NCI-H1694 treated with DMSO at 0.1 percent for 48 hours (cell line): ENCODE data around the gene GGA2.
"Not testable (repeated sequence)": the region's sequence is repeated elsewhere in the genome, so short reads cannot be mapped to it uniquely, and the experiment has no call there.

Source experiments
- DNase-seq: peaks from one replicate; lab custom pipeline; 2025; lab: John Stamatoyannopoulos, UW

GGA2 gene

DNA sequence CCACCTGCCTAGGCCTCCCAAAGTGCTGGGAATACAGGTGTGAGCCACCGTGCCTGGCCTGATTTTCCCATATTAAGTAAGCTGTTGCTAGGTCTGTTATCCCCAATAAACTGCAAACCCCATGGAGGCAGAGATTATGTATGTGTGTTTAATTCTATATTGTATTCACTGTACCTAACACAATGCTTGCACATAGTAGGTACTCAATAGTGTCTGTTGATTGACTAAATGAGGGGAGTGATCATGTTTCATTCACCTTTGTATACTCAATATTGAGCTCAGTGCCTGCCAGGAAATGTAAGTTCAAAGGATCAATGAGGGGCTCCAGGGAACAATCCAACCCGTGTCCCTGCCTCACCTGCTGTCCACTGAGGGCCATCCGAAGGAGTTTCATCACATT, 14.6 kb upstream of the GGA2 start:
- no peak for DNase-seq

- no peak for DNase-seq
Observed at GRCh38 chr16:23523876-23524385, 13.6 kb upstream of the GGA2 start.

GRCh38 chr16:23523321-23523720, 13.0 kb upstream of the GGA2 start:
- DNase-seq: no peak

- DNase-seq: no peak
Observed at GRCh38 chr16:23521965-23522364, 11.7 kb upstream of the GGA2 start.

- no peak for DNase-seq
Observed at GRCh38 chr16:23521037-23521743, 10.9 kb upstream of the GGA2 start.

DNA sequence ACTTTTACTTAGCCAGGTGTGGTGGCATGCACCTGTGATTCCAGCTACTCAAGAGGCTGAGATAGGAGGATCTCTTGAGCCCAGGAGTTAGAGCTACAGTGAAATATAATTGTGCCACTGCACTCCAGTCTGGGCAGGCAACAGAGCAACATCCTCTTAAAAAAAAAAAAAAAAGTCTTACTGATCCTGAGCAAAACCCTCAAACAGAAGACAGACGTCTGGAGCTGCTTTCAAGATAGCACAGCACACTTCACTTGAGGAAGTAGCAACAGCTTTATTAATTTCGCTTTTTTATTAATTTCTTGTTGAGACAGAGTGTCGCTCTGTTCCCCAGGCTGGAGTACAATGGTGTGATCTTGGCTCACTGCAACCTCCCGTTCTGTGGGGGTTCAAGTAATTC, 10.2 kb upstream of the GGA2 start:
- no peak for DNase-seq

GRCh38 chr16:23519282-23519681, 9.0 kb upstream of the GGA2 start:
- DNase-seq: no peak

GRCh38 chr16:23518435-23518891, 8.2 kb upstream of the GGA2 start:
- no peak for DNase-seq

GRCh38 chr16:23516366-23517137, 6.3 kb upstream of the GGA2 start:
- no peak for DNase-seq

DNA sequence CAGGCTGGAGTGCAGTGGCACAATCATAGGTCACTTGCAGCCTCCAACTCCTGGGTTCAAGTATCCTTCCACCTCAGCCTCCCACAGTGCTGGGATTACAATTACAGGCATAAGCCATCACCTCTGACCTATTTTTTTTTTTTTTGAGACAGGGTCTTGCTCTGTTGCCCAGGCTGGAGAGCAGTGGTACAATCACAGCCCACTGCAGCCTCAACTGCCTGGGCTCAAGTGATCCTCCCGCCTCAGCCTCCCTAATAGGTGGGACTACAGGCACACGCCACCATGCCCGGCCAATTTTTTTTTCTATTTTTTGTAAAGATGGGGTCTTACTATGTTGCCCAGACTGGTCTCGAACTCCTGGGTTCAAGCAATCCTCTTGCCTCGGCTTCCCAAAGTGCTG, 5.6 kb upstream of the GGA2 start:
- DNase-seq: no peak

DNA sequence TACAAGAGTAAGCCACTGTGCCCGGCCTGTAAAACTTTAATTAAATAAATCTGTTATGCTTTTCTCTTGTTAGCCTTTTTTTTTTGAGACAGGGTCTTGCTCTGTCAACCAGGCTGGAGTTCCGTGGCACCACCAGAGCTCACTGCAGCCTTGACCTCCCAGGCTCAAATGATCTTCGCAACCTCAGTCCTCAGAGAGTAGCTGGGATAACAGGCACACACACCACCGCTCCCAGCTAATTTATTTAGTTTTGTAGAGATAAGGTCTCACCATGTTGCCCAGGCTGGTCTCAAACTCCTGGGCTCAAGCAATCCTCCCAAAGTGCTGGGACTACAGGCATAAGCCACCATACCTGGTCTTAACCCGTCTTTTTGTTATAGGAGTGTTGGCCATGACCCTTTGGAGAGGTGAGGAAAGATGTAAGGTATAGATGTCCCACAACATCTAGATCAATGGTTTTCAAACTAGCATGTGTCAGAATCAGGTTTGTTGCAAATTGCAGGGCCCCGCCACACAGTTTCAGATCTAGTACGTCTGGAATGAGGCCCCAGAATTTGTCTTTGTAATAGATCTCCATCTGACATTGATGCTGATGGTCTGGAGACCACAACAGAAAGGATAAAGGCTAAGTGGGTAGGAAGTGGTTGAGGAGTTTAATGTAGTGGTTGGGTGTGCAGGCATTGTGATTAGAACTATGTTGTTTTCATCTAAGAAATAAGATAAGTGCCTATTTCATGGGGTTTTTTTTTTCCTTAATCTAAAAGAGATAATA, 4.3 kb upstream of the GGA2 start:
- no peak for DNase-seq

GRCh38 chr16:23512168-23512695, 1.9 kb upstream of the GGA2 start:
- no peak for DNase-seq

- no peak for DNase-seq
Observed at GRCh38 chr16:23511731-23512130, 1.4 kb upstream of the GGA2 start.

DNA sequence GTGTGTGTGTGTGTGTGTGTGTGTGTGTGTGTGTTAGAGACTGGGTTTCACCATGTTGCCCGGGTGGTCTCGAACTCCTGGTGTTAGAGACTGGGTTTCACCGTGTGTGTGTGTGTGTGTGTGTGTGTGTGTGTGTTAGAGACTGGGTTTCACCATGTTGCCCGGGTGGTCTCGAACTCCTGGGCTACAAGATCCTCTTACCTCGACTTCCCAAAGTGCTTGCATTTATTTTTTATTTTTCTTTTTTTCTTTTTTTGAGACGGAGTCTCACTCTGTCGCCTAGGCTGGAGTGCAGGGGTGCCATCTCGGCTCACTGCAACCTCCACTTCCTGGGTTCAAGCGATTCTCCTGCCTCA, 599 bp upstream of the GGA2 start:
- DNase-seq: not testable (repeated sequence)

- peak; percentile 3 for DNase-seq
Observed at GRCh38 chr16:23509782-23510163, 521 bp downstream of the GGA2 start.

DNA sequence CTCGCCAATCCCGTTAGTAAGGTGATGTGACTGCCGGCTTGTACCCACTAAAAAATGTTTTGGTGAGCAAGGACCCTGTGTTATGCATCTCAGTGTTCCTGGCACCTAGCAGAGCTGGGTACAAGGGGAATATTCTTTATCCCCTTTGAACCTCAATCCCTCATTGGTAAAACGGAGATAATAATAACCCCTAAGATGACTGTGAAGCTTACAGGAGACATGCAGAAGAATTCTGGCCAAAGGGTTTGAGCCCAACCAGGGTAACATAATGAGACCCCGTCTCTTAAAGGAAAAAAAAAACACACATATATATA, 896 bp downstream of the GGA2 start:
- no peak for DNase-seq

DNA sequence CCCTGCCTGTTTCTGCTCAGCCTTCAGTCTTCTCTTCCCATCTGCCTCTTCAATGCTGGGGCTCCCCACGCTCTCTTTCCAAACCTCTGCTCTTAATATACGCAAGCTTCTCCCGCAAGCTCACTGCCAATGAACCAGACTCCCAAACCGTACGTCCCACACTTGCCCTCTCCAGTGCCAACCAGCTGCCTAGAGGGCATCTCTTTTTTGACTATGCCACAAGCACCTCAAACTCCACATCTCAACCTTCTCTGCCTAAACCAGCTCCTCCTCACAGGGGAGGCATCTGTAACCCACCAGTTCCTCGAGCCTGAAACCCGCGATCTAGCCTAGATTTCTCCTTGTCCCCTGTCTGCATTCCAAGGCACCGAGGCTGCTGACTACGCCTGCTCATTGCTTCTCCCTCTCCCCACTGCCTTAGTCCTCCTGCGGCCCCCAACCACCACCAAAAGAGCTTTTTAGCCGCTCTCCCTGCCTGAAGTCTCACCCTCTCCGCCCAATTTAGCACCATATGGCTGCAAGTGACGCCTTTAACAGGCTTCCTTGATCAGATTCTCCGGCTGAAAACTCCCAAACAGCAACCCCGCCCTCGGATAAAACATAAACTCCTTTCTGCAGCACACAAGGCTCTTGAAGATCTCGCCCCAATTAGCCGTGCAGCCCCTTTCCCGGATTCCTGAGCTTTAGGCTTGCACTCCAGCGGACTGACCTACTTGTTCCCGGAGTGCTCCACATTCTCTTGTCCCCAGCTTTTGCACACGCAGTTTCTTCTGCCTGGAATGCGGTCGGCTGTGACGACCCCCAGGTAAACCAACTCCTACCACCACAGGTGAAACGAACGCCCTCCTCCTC, 1.5 kb downstream of the GGA2 start:
- DNase-seq: peak; percentile 28

DNA sequence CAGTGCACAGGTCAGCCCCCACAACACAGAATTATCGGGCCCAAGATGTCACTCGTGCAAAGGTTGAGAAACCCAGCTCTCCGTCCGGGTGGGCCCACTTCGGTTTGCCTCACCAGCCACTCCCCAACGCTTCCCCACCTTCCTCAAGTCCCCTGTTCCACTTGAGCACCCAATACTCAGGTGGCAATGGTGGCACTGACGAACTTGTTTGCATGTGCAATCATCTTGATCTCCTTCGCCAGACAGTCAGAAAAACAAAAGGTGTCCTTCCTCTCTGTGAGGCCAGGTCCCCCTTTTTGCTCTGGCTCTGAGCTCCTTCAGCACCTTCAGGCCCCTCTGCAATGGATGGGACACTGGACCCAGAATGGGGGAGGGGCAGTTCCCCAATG, 3.7 kb downstream of the GGA2 start:
- DNase-seq: no peak

DNA sequence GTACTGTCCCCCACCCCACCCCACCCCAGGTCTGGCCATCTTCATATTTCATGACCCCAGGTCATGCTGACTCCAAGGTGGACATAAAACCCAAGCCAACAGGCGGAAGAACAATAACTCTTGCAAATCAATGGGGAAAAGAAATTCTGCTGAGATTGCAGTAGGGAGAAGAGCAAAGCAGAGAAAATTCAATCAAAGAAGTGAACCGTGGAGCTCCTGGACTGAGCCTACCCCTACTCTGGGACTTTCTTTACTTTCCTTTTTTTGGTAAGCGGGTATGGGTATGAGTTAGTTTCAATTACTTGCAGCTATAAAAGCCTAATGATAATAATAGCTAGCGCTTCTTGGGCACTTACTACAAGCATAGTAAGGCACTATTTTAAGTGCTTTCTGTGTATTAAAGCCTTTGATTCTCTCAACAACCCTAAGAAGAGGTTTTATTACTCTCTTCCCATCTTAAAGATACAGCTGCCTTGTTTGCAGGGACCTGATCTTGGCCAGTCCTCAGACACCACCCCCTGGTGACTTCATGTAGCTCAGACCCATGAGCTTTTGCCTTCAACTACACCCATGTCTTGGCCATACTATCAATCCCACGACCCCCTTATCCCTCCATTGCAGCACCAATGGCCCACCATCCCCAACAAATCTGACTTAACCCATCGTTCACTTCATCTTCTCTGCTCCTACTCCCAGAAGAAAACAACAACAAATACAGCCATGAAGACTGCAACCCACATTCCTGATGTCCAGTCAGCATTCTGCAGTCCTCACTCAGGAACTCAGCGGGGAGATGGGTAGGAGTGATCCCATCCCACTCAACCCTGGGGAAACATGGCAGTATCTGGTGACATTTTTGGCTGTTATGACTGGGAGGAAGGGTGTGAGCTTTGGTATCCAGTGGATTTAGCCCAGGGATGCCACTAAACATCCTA, 4.4 kb downstream of the GGA2 start:
- DNase-seq: no peak

GRCh38 chr16:23505180-23505665, 5.1 kb downstream of the GGA2 start:
- peak; percentile 36 for DNase-seq
